PFSK-1 (cell line): ENCODE data around the gene SORL1.

Experiments used
- POLR2AphosphoS5 ChIP-seq: IDR thresholded peaks from 2 replicates; pipeline ENCODE4 v1.6.1; 2012; ENCODE audit warnings: low read depth, mild to moderate bottlenecking, control low read depth, low read length, moderate library complexity
- TAF1 ChIP-seq: IDR thresholded peaks from 2 replicates; pipeline ENCODE4 v1.6.1; 2012; ENCODE audit warnings: low read length, control low read depth, borderline replicate concordance; ENCODE audit not compliant: insufficient read depth

- TF ChIP-seq POLR2AphosphoS5, result no peak
- no peak for TF ChIP-seq TAF1
Observed at GRCh38 chr11:121405646-121406045, 46.5 kb upstream of the SORL1 start.
